Endodermal cell (in vitro differentiated cells): Measurements from ENCODE around the gene TMEM209. TPM values are rescaled to one million over a fixed set of nuclear protein-coding genes. Genes with fewer than 3 reads are reported as not detected.

Experiments
- DNase-seq: peaks from one replicate; pipeline ENCODE4 v3.0.0-alpha.2; 2017
- H3K27ac ChIP-seq: 2 replicates; pipeline ENCODE4 v1.5.1; 2013; ENCODE audit warnings: mild to moderate bottlenecking, low read depth, low read length, moderate library complexity
- H3K27me3 ChIP-seq: 2 replicates; pipeline ENCODE4 v1.6.1; 2013; ENCODE audit warnings: mild to moderate bottlenecking, low read length, moderate library complexity; ENCODE audit not compliant: insufficient read depth, control insufficient read depth, poor library complexity, severe bottlenecking
- H3K36me3 ChIP-seq: 2 replicates; pipeline ENCODE4 v1.7.0; 2013; ENCODE audit warnings: mild to moderate bottlenecking, low read length, moderate library complexity; ENCODE audit not compliant: control insufficient read depth, insufficient read depth
- H3K4me1 ChIP-seq: one replicate; pipeline ENCODE4 v1.7.0; 2013; ENCODE audit warnings: low read length; ENCODE audit not compliant: control insufficient read depth, insufficient read depth
- H3K4me3 ChIP-seq: 2 replicates; pipeline ENCODE4 v1.5.1; 2013; ENCODE audit warnings: mild to moderate bottlenecking, low read length, moderate library complexity
- H3K9ac ChIP-seq: 2 replicates; pipeline ENCODE4 v1.6.1; 2013; ENCODE audit warnings: mild to moderate bottlenecking, low read length, moderate library complexity; ENCODE audit not compliant: poor library complexity, severe bottlenecking; ENCODE audit errors: extremely low read depth
- H3K9me3 ChIP-seq: 2 replicates; pipeline ENCODE4 v1.6.1; 2013; ENCODE audit warnings: mild to moderate bottlenecking, low read length, moderate library complexity; ENCODE audit not compliant: control insufficient read depth
- H3K27ac Mint-ChIP-seq: 2 replicates; pipeline ENCODE4 v1.8.0; 2020; ENCODE audit warnings: mixed read lengths
- H3K27me3 Mint-ChIP-seq: 2 replicates; pipeline ENCODE4 v1.8.0; 2021; ENCODE audit warnings: mild to moderate bottlenecking, mixed read lengths; ENCODE audit not compliant: insufficient read depth
- H3K36me3 Mint-ChIP-seq: 2 replicates; pipeline ENCODE4 v1.8.0; 2020; ENCODE audit warnings: low read depth, mixed read lengths
- H3K4me1 Mint-ChIP-seq: 2 replicates; pipeline ENCODE4 v1.8.0; 2020; ENCODE audit warnings: mixed read lengths
- H3K4me3 Mint-ChIP-seq: 2 replicates; pipeline ENCODE4 v1.8.0; 2020; ENCODE audit warnings: mild to moderate bottlenecking, moderate library complexity, mixed read lengths
- H3K9me3 Mint-ChIP-seq: 2 replicates; pipeline ENCODE4 v1.8.0; 2020; ENCODE audit warnings: mild to moderate bottlenecking, mixed read lengths
- CTCF ChIP-seq: fragments of 200-600 bp; sonication (generic); conservative IDR thresholded peaks from 2 replicates; pipeline ENCODE4 v1.5.0; 2021; ENCODE audit warnings: antibody characterized with exemption, mild to moderate bottlenecking
- WGBS, 2 experiments: methylation state at CpG; one replicate each; pipeline versions ENCODE4 v1.1.5 to v1.1.7; 2013; ENCODE audit warnings: missing lambda C conversion rate in 2 of 2, mixed read lengths in 1 of 2; ENCODE audit not compliant: insufficient coverage in 1 of 2, insufficient read length in 1 of 2; 5-methylcytosine and 5-hydroxymethylcytosine counted together
- total RNA-seq, 2 donors: library from RNA; stranded (reverse); fragmentation: NEBNext Ultra II Directional in 1 of 2; extraction: Animal tissue kit (Norgen Biotek cat#: 25700) in 1 of 2; gene quantifications; 2 replicates in 1 of 2; 3 replicates in 1 of 2; pipeline ENCODE4 v1.2.1, GENCODE V29; 2021

TMEM209 gene
- total RNA-seq, 2 donors from 2014 or later, result 30.9 to 37.9 TPM

- peaks cover 4% of the 10 kb centered on the region for H3K4me1 ChIP-seq
- no peaks in the 10 kb centered on the region for H3K9me3 ChIP-seq
- Mint-ChIP-seq H3K4me1 (peaks cover 7% of the 10 kb centered on the region), H3K9me3 (no peaks in the 10 kb centered on the region), H3K27me3 (no peaks in the 10 kb centered on the region), H3K27ac (no peak overlapping the region), H3K36me3 (no peaks in the 10 kb centered on the region), H3K4me3 (no peak overlapping the region)
- no peak overlapping the region for H3K27ac ChIP-seq
- 94 to 95% methylated on average over 8 to 9 of the region's 9 CpGs for WGBS, 2 experiments
- no peaks in the 10 kb centered on the region for H3K27me3 ChIP-seq
- no peak overlapping the region for H3K4me3 ChIP-seq
- no peak for DNase-seq
- H3K36me3 ChIP-seq, result no peaks in the 10 kb centered on the region
- H3K9ac ChIP-seq, result no peak overlapping the region
- TF ChIP-seq CTCF, result no peak
Observed at GRCh38 chr7:130216025-130216424, 10.8 kb upstream of the TMEM209 start.

DNA sequence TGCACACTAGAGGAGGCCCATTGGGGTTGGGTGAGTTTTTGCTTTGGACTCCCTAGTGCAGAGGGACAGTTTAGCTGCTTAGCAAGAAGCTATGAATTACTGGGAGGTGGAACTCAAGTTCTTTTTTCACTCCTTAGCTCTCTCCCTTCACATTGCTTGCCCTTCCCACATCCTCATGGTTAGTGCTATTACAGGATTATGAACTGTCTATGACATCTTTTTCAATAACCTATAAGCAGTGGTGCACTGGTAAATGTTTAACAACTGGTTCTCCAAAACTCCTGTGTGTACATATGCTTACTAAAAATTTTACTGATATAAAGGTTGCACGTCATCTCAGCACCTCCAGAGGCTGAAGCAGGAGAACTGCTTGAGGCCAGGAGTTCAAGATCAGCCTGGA lies 8.6 kb upstream of the TMEM209 start:
- no peak overlapping the region for H3K27ac Mint-ChIP-seq
- peaks cover 4% of the 10 kb centered on the region for H3K4me1 ChIP-seq
- H3K4me3 ChIP-seq, result no peak overlapping the region
- no peaks in the 10 kb centered on the region for H3K36me3 Mint-ChIP-seq
- no peaks in the 10 kb centered on the region for H3K27me3 Mint-ChIP-seq
- no peaks in the 10 kb centered on the region for H3K36me3 ChIP-seq
- H3K9me3 Mint-ChIP-seq, result no peaks in the 10 kb centered on the region
- no peak overlapping the region for H3K27ac ChIP-seq
- WGBS, 2 experiments, result 89 to 100% methylated on average over 1 of the region's 1 CpG
- TF ChIP-seq CTCF, result no peak
- H3K4me1 Mint-ChIP-seq, result peaks cover 7% of the 10 kb centered on the region
- no peak overlapping the region for H3K9ac ChIP-seq
- DNase-seq, result no peak
- H3K9me3 ChIP-seq, result no peaks in the 10 kb centered on the region
- no peaks in the 10 kb centered on the region for H3K27me3 ChIP-seq
- no peak overlapping the region for H3K4me3 Mint-ChIP-seq

DNA sequence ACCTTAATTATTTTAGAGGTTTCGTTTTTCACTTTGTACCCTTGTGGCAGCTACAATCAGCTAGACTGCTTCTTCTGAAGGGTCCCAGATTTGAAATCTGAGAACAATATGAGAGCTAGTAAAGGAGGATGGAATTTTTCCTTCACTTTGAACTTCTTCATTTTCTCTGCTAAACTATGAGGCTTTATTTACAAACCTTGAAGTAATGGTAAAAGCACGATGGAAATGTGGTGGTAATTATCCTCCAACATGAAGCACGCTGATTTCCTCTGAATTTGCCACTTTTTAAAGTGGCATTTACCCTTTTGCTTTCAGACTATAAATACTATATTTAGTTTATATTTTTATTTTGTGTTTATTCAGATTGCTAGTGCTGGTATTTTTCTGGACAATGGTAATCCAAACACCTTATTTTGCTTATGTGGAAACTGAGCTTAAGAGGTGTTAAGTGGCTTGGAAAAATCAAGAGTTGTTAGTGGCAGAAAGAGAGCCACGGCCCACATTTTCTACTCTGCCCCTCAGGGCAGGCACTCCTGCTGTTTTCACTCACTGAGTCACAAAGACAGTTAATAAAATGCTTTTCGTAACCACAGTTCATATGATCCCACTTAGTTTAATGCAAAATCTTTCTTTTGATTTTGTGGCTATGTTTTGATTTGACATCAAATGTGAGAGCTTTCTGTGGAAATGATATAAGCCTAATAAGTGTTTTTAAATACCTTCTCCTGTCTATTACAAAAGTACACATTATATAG lies 5.2 kb upstream of the TMEM209 start:
- no peak overlapping the region for H3K4me3 Mint-ChIP-seq
- H3K27me3 ChIP-seq, result no peaks in the 10 kb centered on the region
- DNase-seq, result no peak
- H3K9me3 Mint-ChIP-seq, result no peaks in the 10 kb centered on the region
- no peak overlapping the region for H3K27ac ChIP-seq
- no peaks in the 10 kb centered on the region for H3K36me3 Mint-ChIP-seq
- no peaks in the 10 kb centered on the region for H3K9me3 ChIP-seq
- no peaks in the 10 kb centered on the region for H3K27me3 Mint-ChIP-seq
- no peaks in the 10 kb centered on the region for H3K4me1 Mint-ChIP-seq
- no peak for TF ChIP-seq CTCF
- H3K36me3 ChIP-seq, result no peaks in the 10 kb centered on the region
- no peak overlapping the region for H3K27ac Mint-ChIP-seq
- H3K9ac ChIP-seq, result no peak overlapping the region
- WGBS, 2 experiments, result 81 to 100% methylated on average over 1 to 5 of the region's 5 CpGs
- H3K4me1 ChIP-seq, result no peaks in the 10 kb centered on the region
- H3K4me3 ChIP-seq, result no peak overlapping the region
